Ascending aorta (tissue), 2 donors: Measurements from ENCODE around the gene KCNN3. TPM values are rescaled to one million over a fixed set of nuclear protein-coding genes. Genes with fewer than 3 reads are reported as not detected.

Source experiments
- DNase-seq, 2 donors: peaks; one replicate each; pipeline ENCODE4 v3.0.0-alpha.2; 2019; ENCODE audit warnings: low spot score in 2 of 2
- H3K27ac ChIP-seq, 2 donors: fragments of 200-600 bp; sonication (generic); one replicate each; pipeline ENCODE4 v1.5.1; 2016 to 2017; ENCODE audit warnings: mild to moderate bottlenecking in 1 of 2
- H3K27me3 ChIP-seq: fragments of 200-600 bp; sonication (generic); one replicate; pipeline ENCODE4 v1.5.1; 2017
- H3K36me3 ChIP-seq, 2 donors: fragments of 200-600 bp; sonication (generic); one replicate each; pipeline ENCODE4 v1.5.1; 2016
- H3K4me1 ChIP-seq, 2 donors: fragments of 200-600 bp; sonication (generic); one replicate each; pipeline ENCODE4 v1.5.1; 2016 to 2017; ENCODE audit warnings: mild to moderate bottlenecking in 1 of 2
- H3K4me3 ChIP-seq, 2 donors: fragments of 200-600 bp; sonication (generic); one replicate each; pipeline ENCODE4 v1.5.1; 2016 to 2017; ENCODE audit warnings: mild to moderate bottlenecking in 1 of 2
- H3K9me3 ChIP-seq, 2 donors: fragments of 200-600 bp; sonication (generic); one replicate each; pipeline ENCODE4 v1.5.1; 2016
- intact Hi-C: fragments of 100-400 bp; cut with DNase I; formaldehyde crosslinking; loops from one replicate; pipeline ENCODE4 v1.15.1; 2023
- total RNA-seq: library from RNA; depleted of rRNA; stranded (reverse); fragments of >200 nt; gene quantifications from one replicate; pipeline ENCODE4 v1.1.0, GENCODE V29; 2016
- TF ChIP-seq, protein P1 (sequence below), 3 experiments: fragments of 200-600 bp in 2 of 3; fragments of 450-650 bp in 1 of 3; sonication (generic) in 2 of 3; IDR thresholded peaks; one replicate each; pipeline ENCODE4 v1.5.1; 2016 to 2019; ENCODE audit warnings: antibody characterized with exemption in 3 of 3, mild to moderate bottlenecking in 1 of 3, moderate library complexity in 1 of 3

The KCNN3 gene
- total RNA-seq, 1 donor from 2014 or later = 24.6 TPM

DNA sequence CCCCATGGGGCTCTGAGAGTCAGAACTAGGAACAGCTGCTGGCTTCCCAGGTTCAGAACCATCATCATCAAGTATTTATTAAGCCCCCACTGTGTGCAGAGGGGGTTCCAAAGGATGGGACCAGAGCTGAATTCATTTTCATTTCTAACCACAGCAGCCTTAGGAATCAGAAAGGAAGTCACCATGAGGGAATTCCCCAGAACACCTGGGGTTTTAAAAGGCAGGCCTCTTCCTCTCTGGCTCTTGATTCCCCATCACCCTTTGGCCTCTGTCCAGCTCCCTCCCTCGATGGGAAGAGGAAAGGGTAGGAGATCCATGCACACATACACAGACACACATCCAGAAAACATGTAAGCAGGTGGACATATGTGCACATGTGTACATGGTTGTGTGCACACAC, 1.3 kb upstream of the KCNN3 start:
- Histone ChIP-seq H3K36me3 (no peaks in the 10 kb centered on the region), H3K27me3 (no peaks in the 10 kb centered on the region), H3K9me3 (no peaks in the 10 kb centered on the region), H3K4me1 (peaks cover 0 to 23% of the 10 kb centered on the region in 2 donors), H3K4me3 (no peak overlapping the region), H3K27ac (no peak overlapping the region)
- TF ChIP-seq, protein P1, sequence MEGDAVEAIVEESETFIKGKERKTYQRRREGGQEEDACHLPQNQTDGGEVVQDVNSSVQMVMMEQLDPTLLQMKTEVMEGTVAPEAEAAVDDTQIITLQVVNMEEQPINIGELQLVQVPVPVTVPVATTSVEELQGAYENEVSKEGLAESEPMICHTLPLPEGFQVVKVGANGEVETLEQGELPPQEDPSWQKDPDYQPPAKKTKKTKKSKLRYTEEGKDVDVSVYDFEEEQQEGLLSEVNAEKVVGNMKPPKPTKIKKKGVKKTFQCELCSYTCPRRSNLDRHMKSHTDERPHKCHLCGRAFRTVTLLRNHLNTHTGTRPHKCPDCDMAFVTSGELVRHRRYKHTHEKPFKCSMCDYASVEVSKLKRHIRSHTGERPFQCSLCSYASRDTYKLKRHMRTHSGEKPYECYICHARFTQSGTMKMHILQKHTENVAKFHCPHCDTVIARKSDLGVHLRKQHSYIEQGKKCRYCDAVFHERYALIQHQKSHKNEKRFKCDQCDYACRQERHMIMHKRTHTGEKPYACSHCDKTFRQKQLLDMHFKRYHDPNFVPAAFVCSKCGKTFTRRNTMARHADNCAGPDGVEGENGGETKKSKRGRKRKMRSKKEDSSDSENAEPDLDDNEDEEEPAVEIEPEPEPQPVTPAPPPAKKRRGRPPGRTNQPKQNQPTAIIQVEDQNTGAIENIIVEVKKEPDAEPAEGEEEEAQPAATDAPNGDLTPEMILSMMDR (IDR thresholded peaks at IDR 0.05) = no peak
- intact Hi-C loops = loop anchor here (2.0 kb wide), 1 partner anchor 313 kb away; the partner anchor contains the start of gene UBE2Q1
- DNase-seq = no peak

DNA sequence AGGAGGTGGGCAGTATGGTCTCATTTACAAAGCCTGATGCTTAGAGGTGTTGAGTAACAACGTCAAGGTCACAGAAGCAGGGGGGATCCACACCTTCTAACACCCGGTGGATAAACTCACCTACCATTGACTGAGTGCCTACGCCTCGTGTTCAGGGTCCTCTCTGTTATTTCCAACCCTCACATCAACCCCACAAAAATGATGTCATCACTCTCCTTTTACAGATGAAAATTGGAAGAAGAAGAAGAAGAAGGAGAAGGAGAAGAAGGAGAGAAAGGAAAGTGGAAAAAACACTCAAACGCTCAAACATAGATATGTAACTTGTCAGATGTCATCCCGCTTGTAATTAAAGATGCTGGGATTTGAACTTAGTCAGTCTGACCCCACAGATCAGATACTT, 653 bp upstream of the KCNN3 start:
- intact Hi-C loops = loop anchor here (1.0 to 2.0 kb wide), 2 partner anchors 67 to 312 kb away; partner anchors contain the start of gene UBE2Q1
- Histone ChIP-seq H3K4me3 (peak overlapping the region in 1 of 2 donors; percentile 64), H3K9me3 (no peaks in the 10 kb centered on the region), H3K27ac (no peak overlapping the region), H3K27me3 (no peaks in the 10 kb centered on the region), H3K36me3 (no peaks in the 10 kb centered on the region), H3K4me1 (peaks cover 0 to 23% of the 10 kb centered on the region in 2 donors)
- no peak for DNase-seq
- TF ChIP-seq, protein P1 (IDR thresholded peaks at IDR 0.05) = no peak

GRCh38 chr1:154869351-154870114, 548 bp downstream of the KCNN3 start:
- intact Hi-C loops = loop anchor here (1.0 to 2.0 kb wide), 2 partner anchors 68 to 311 kb away; partner anchors contain the start of gene UBE2Q1
- Histone ChIP-seq H3K27me3 (no peaks in the 10 kb centered on the region), H3K4me3 (peak overlapping the region; percentile 35 to 64), H3K36me3 (no peaks in the 10 kb centered on the region), H3K4me1 (peaks cover 0 to 23% of the 10 kb centered on the region in 2 donors), H3K9me3 (no peaks in the 10 kb centered on the region), H3K27ac (no peak overlapping the region)
- TF ChIP-seq, protein P1 (IDR thresholded peaks at IDR 0.05) = no peak
- peak in 1 of 2 donors; percentile 74 for DNase-seq

DNA sequence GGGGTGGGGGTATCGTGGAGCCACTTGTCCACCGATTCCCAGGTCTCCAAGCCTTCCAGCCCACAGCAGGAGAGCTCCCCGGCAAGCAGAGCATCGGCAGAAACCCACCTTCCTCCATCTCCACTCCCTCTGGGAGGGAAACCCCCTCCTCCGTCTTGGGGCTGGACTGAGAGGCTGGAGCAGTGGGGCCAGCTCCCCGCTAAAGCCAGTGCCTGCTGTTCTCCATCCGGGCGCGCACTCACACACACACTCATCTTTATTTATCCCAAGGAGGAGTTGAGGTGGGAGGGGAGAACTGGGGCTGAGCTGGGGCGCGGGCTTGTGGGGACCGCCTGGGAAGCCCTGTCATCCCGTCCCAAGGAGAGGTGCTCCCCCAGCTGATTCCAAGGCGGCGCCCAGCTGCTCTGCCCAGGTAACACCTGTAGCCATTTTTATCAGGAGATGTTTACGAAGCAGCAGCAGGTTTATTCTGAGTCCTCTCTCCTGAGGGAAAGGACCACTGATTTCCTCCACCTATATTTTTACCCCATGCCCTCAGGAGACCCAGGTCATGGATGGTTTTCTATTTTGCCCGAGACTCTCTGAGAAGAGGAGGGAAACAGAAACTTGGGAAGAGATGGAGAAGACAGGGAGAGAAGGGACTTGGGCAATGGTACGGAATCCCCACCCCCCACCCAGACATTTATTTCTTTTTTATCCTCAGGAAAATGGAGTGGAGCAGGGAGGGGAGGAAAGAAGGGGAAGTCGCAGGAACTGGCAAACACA, 2.1 kb downstream of the KCNN3 start:
- H3K36me3 ChIP-seq = no peaks in the 10 kb centered on the region
- TF ChIP-seq, protein P1 (IDR thresholded peaks at IDR 0.05) = no peak
- DNase-seq = no peak
- H3K4me1 ChIP-seq = peaks cover 0 to 23% of the 10 kb centered on the region in 2 donors
- H3K4me3 ChIP-seq = peak overlapping the region; percentile 35 to 64
- no peaks in the 10 kb centered on the region for H3K9me3 ChIP-seq
- intact Hi-C loops = no loop called here
- H3K27ac ChIP-seq = no peak overlapping the region
- no peaks in the 10 kb centered on the region for H3K27me3 ChIP-seq

- Histone ChIP-seq H3K4me3 (peak overlapping the region in 1 of 2 donors; percentile 64), H3K27ac (no peak overlapping the region), H3K27me3 (no peaks in the 10 kb centered on the region), H3K36me3 (no peaks in the 10 kb centered on the region), H3K4me1 (peaks cover 0 to 23% of the 10 kb centered on the region in 2 donors), H3K9me3 (no peaks in the 10 kb centered on the region)
- no peak for DNase-seq
- TF ChIP-seq, protein P1 (IDR thresholded peaks at IDR 0.05) = no peak
- intact Hi-C loops = no loop called here
Measured at GRCh38 chr1:154867064-154867825, 2.8 kb downstream of the KCNN3 start.
